Stomach (tissue), 9 donors: ENCODE measurements around the gene IFNGR2. TPM values are rescaled to one million over a fixed set of nuclear protein-coding genes. Genes with fewer than 3 reads are reported as not detected.

Experiments used
- DNase-seq, 2 donors: peaks; one replicate each; pipeline versions ENCODE4 v3.0.0 to v3.0.0-alpha.2; 2013 to 2019
- H3K27ac ChIP-seq, 5 donors: fragments of 200-600 bp in 4 of 5; sonication (generic) in 4 of 5; one replicate each; pipeline ENCODE4 v1.5.1; 2013 to 2019; ENCODE audit warnings: mild to moderate bottlenecking in 1 of 5, moderate library complexity in 1 of 5
- H3K27me3 ChIP-seq, 3 donors: fragments of 200-600 bp; sonication (generic); one replicate each; pipeline ENCODE4 v1.5.1; 2017 to 2019; ENCODE audit warnings: mixed run types in 1 of 3
- H3K36me3 ChIP-seq, 4 donors: fragments of 200-600 bp; sonication (generic); 1 replicate in 3 of 4; 2 replicates in 1 of 4; pipeline ENCODE4 v1.5.1; 2016 to 2019
- H3K4me1 ChIP-seq, 4 donors: fragments of 200-600 bp; sonication (generic); one replicate each; pipeline ENCODE4 v1.5.1; 2016 to 2019
- H3K4me3 ChIP-seq, 4 donors: fragments of 200-600 bp; sonication (generic) in 3 of 4; one replicate each; pipeline ENCODE4 v1.5.1; 2016 to 2019; ENCODE audit warnings: mild to moderate bottlenecking in 1 of 4
- H3K9me3 ChIP-seq, 4 donors: fragments of 200-600 bp; sonication (generic); one replicate each; pipeline ENCODE4 v1.5.1; 2016 to 2019
- CTCF ChIP-seq, 7 experiments: fragments of 450-650 bp in 4 of 7; fragments of 200-600 bp in 3 of 7; sonication (generic) in 3 of 7; IDR thresholded peaks; one replicate each; pipeline ENCODE4 v1.5.1; 2016 to 2019; ENCODE audit warnings: antibody characterized with exemption in 7 of 7, control low read depth in 2 of 7, mild to moderate bottlenecking in 1 of 7
- EP300 ChIP-seq: sonication (generic); formaldehyde crosslinking; IDR thresholded peaks from one replicate; pipeline ENCODE4 v1.6.1; 2017; ENCODE audit warnings: antibody characterized with exemption
- POLR2A ChIP-seq, 4 donors: fragments of 450-650 bp; IDR thresholded peaks; one replicate each; pipeline ENCODE4 v1.6.1; 2016; ENCODE audit warnings: antibody characterized with exemption in 4 of 4, control low read depth in 2 of 4, mild to moderate bottlenecking in 1 of 4, moderate library complexity in 1 of 4
- POLR2AphosphoS5 ChIP-seq, 3 donors: sonication (generic); formaldehyde crosslinking; IDR thresholded peaks; one replicate each; pipeline ENCODE4 v1.6.1; 2016; ENCODE audit warnings: antibody characterized with exemption in 3 of 3
- WGBS, 5 donors: extraction: QIAGEN DNeasy Blood & Tissue Kit in 3 of 5; methylation state at CpG; one replicate each; pipeline versions ENCODE4 v1.1.5 to v1.1.7; 2013 to 2018; 5-methylcytosine and 5-hydroxymethylcytosine counted together
- intact Hi-C: fragments of 100-400 bp; cut with DNase I; formaldehyde crosslinking; loops from one replicate; pipeline ENCODE4 v1.15.1; 2023; ENCODE audit warnings: low total_unique reads
- polyA plus RNA-seq, 3 donors: library from polyadenylated mRNA; stranded (reverse); fragments of 200-250 nt; gene quantifications; one replicate each; pipeline ENCODE4 v1.2.3, GENCODE V29; 2013
- total RNA-seq, 5 donors: library from RNA; depleted of rRNA; stranded (reverse); fragments of >200 nt; gene quantifications; one replicate each; pipeline versions ENCODE4 v1.1.0 to v1.2.3, GENCODE V29; 2014 to 2016
- donor health status: healthy with polysubstance abuse.
- donor health status: Bipolar disorder and iron deficiency.
- donor health status: healthy.

Gene IFNGR2
- total and polyA plus RNA-seq, 8 donors: 35.2 to 89.3 (median 59.3) TPM

- no peaks in the 10 kb centered on the region for H3K9me3 ChIP-seq
- no peak for TF ChIP-seq POLR2AphosphoS5 (IDR thresholded peaks at IDR 0.05)
- intact Hi-C loops: no loop called here
- peak overlapping the region; percentile 79 to 98 (median 96) for H3K4me3 ChIP-seq
- peak overlapping the region; percentile 81 to 98 (median 97) for H3K27ac ChIP-seq
- H3K4me1 ChIP-seq: peaks cover 7 to 27% (median 22%) of the 10 kb centered on the region in 4 donors
- DNase-seq: no peak
- WGBS, 5 donors: 20 to 26% (median 22%) methylated on average over 17 of the region's 17 CpGs
- no peaks in the 10 kb centered on the region for H3K36me3 ChIP-seq
- H3K27me3 ChIP-seq: no peaks in the 10 kb centered on the region
Observed at GRCh38 chr21:33480481-33481103, 77.4 kb downstream of the IFNGR2 start.

GRCh38 chr21:33481314-33481943, 78.2 kb downstream of the IFNGR2 start:
- intact Hi-C loops: no loop called here
- no peaks in the 10 kb centered on the region for H3K27me3 ChIP-seq
- H3K4me1 ChIP-seq: peaks cover 7 to 27% (median 22%) of the 10 kb centered on the region in 4 donors
- no peaks in the 10 kb centered on the region for H3K9me3 ChIP-seq
- H3K4me3 ChIP-seq: no peak overlapping the region
- TF ChIP-seq POLR2AphosphoS5 (IDR thresholded peaks at IDR 0.05) (no peak), EP300 (no peak), CTCF (IDR thresholded peaks at IDR 0.05) (no peak), POLR2A (IDR thresholded peaks at IDR 0.05) (no peak)
- 88 to 95% (median 90%) methylated on average over 8 to 9 of the region's 9 CpGs for WGBS, 5 donors
- peak in 1 of 2 donors; percentile 6 for DNase-seq
- no peak overlapping the region for H3K27ac ChIP-seq
- no peaks in the 10 kb centered on the region for H3K36me3 ChIP-seq

Other genes starting within 250 kb of the IFNGR2 start
- 10 to 100 TPM in 3 of 5 donors, 1 to 10 TPM in 1, not detected in 1; 8.2 to 22.5 (median 12.6) TPM for gene IFNAR2, start 173.5 kb upstream of the IFNGR2 start, total RNA-seq
- gene IFNAR2, start 173.5 kb upstream of the IFNGR2 start, polyA plus RNA-seq: 1 to 10 TPM; 7.5 to 9.2 (median 8.8) TPM
- gene IL10RB, start 137.0 kb upstream of the IFNGR2 start, total RNA-seq: 10 to 100 TPM in 4 of 5 donors, not detected in 1; 10.3 to 55.3 (median 40.0) TPM
- gene IL10RB, start 137.0 kb upstream of the IFNGR2 start, polyA plus RNA-seq: 10 to 100 TPM; 12.7 to 18.8 (median 18.3) TPM
- 10 to 100 TPM in 3 of 5 donors, 1 to 10 TPM in 2; 2.6 to 34.5 (median 14.3) TPM for gene IFNAR1, start 78.4 kb upstream of the IFNGR2 start, total RNA-seq
- gene IFNAR1, start 78.4 kb upstream of the IFNGR2 start, polyA plus RNA-seq: 10 to 100 TPM in 2 of 3 donors, 1 to 10 TPM in 1; 8.3 to 11.8 (median 10.6) TPM
- gene TMEM50B, start 76.6 kb downstream of the IFNGR2 start, total RNA-seq: 10 to 100 TPM; 20.3 to 97.3 (median 89.3) TPM
- gene TMEM50B, start 76.6 kb downstream of the IFNGR2 start, polyA plus RNA-seq: 10 to 100 TPM; 36.7 to 48.5 (median 44.5) TPM
- gene DNAJC28, start 88.3 kb downstream of the IFNGR2 start, total RNA-seq: 1 to 10 TPM in 1 of 5 donors, under 1 TPM in 3, not detected in 1; 0.43 to 1.1 (median 0.74) TPM
- gene DNAJC28, start 88.3 kb downstream of the IFNGR2 start, polyA plus RNA-seq: 1 to 10 TPM; 1.2 to 4.3 (median 1.7) TPM
- 100 to 1,000 TPM in 2 of 5 donors, 10 to 100 TPM in 2, 1 to 10 TPM in 1; 4.1 to 126 (median 85.1) TPM for gene GART, start 138.7 kb downstream of the IFNGR2 start, total RNA-seq
- gene GART, start 138.7 kb downstream of the IFNGR2 start, polyA plus RNA-seq: 10 to 100 TPM; 15.5 to 20.8 (median 19.5) TPM
- gene SON, start 139.6 kb downstream of the IFNGR2 start, total RNA-seq: 100 to 1,000 TPM; 187 to 351 (median 237) TPM
- gene SON, start 139.6 kb downstream of the IFNGR2 start, polyA plus RNA-seq: 100 to 1,000 TPM in 2 of 3 donors, 10 to 100 TPM in 1; 31.8 to 419 (median 108) TPM
- 10 to 100 TPM in 3 of 5 donors, 1 to 10 TPM in 1, under 1 TPM in 1; 0.58 to 72.4 (median 19.1) TPM for gene DONSON, start 185.3 kb downstream of the IFNGR2 start, total RNA-seq
- gene DONSON, start 185.3 kb downstream of the IFNGR2 start, polyA plus RNA-seq: 10 to 100 TPM in 1 of 3 donors, 1 to 10 TPM in 2; 5.9 to 13.1 (median 6.3) TPM
- 10 to 100 TPM in 4 of 5 donors, 1 to 10 TPM in 1; 9.3 to 73.5 (median 50.0) TPM for gene CRYZL1, start 238.3 kb downstream of the IFNGR2 start, total RNA-seq
- 10 to 100 TPM; 17.6 to 33.9 (median 23.8) TPM for gene CRYZL1, start 238.3 kb downstream of the IFNGR2 start, polyA plus RNA-seq
- gene ITSN1, start 239.1 kb downstream of the IFNGR2 start, total RNA-seq: 10 to 100 TPM; 17.1 to 83.5 (median 47.7) TPM
- 10 to 100 TPM in 1 of 3 donors, 1 to 10 TPM in 2; 6.0 to 10.7 (median 9.4) TPM for gene ITSN1, start 239.1 kb downstream of the IFNGR2 start, polyA plus RNA-seq